ENCODE measurements around the gene RAB6A. TPM values are rescaled to one million over a fixed set of nuclear protein-coding genes. Genes with fewer than 3 reads are reported as not detected.

Gene RAB6A
- total and polyA plus RNA-seq, 10 of the 15 experiments (the other 5 are each of a cell fraction or from before 2014, with no cell fraction given) = 9.8 to 107 (median 34.1) TPM

DNA sequence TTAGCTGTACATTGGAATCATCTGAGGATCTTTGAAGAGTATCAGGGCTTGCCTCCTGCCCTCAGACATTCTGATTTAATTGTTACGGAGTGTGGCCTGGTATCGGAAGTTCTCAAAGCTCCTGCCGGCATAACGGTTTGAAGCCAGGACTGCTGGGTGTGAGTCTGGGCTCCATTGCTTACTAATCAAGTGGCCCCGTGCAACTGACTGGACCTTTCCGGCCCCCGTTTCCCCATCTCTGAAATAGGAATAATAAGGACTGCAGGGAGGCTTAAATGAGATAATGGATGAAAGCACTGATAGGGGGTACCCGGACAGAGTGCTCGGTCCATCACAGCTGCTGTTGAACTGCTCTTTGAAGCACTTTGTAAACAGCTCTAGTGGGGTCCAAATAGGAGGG is 112.8 kb downstream of the RAB6A start:
- ChIA-PET POLR2A (no interaction called here), RAD21 (ENCODE audit: unreplicated experiment) (interaction anchor here (1.0 to 1.7 kb wide), 3 partner anchors 13 to 23 kb away, joined by 4 to 10 read pairs (median 4); no protein-coding TSS in a partner anchor), SMC1A (ENCODE audit: uncharacterized antibody, unreplicated experiment) (interaction anchor here (1.2 to 2.6 kb wide), 4 partner anchors 13 to 54 kb away, joined by 4 to 14 read pairs (median 8); no protein-coding TSS in a partner anchor), CTCF (interaction anchor here (0.8 to 2.6 kb wide), 2 partner anchors 12 to 22 kb away, joined by 3 to 25 read pairs; no protein-coding TSS in a partner anchor)
- in situ Hi-C loops (cut with MboI) (no loop called here), intact Hi-C loops (cut with micrococcal nuclease; ENCODE audit: unreplicated experiment) (no loop called here)
- H3K36me3 ChIP-seq (ENCODE audit: control insufficient read depth in 2 of 2, insufficient read depth in 2 of 2, low read length in 1 of 2) = no peaks in the 10 kb centered on the region
- H3K79me2 ChIP-seq (ENCODE audit: control insufficient read depth, insufficient read depth, low read length) = no peaks in the 10 kb centered on the region
- no peak for ATAC-seq
- no peak overlapping the region for H3K4me2 ChIP-seq (ENCODE audit: control insufficient read depth, insufficient read depth)
- H3K9ac ChIP-seq (ENCODE audit: control insufficient read depth, insufficient read depth, low read length) = no peak overlapping the region
- H4K20me1 ChIP-seq (ENCODE audit: control insufficient read depth, insufficient read depth) = no peaks in the 10 kb centered on the region
- no peaks in the 10 kb centered on the region for H3K4me1 ChIP-seq (ENCODE audit: control insufficient read depth, insufficient read depth, low read length)
- H3K27ac ChIP-seq (ENCODE audit: control insufficient read depth, insufficient read depth) = no peak overlapping the region
- H3K9me3 ChIP-seq (replicated peaks; ENCODE audit: control insufficient read depth, insufficient read depth, low read length) = no peaks in the 10 kb centered on the region
- WGBS (ENCODE audit: insufficient coverage, insufficient replicate concordance, low lambda C conversion rate, missing lambda C conversion rate) = 94% methylated on average over 9 of the region's 9 CpGs
- no TSS peak for BruUV-seq (replicated peaks)
- H2AFZ ChIP-seq (ENCODE audit: control insufficient read depth, low read depth, low read length) = no peak overlapping the region
- no peak for DNase-seq (ENCODE audit: low read depth, low spot score)
- H3K4me3 ChIP-seq = no peak overlapping the region
- TF ChIP-seq, protein P1, sequence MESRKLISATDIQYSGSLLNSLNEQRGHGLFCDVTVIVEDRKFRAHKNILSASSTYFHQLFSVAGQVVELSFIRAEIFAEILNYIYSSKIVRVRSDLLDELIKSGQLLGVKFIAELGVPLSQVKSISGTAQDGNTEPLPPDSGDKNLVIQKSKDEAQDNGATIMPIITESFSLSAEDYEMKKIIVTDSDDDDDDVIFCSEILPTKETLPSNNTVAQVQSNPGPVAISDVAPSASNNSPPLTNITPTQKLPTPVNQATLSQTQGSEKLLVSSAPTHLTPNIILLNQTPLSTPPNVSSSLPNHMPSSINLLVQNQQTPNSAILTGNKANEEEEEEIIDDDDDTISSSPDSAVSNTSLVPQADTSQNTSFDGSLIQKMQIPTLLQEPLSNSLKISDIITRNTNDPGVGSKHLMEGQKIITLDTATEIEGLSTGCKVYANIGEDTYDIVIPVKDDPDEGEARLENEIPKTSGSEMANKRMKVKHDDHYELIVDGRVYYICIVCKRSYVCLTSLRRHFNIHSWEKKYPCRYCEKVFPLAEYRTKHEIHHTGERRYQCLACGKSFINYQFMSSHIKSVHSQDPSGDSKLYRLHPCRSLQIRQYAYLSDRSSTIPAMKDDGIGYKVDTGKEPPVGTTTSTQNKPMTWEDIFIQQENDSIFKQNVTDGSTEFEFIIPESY (IDR thresholded peaks at IDR 0.05) = no peak
- TF ChIP-seq ZNF622 (IDR thresholded peaks at IDR 0.05) (no peak), FOXK2 (IDR thresholded peaks at IDR 0.05) (no peak), ZSCAN29 (IDR thresholded peaks at IDR 0.05) (no peak)
- FAIRE-seq = no peak
- H3K27me3 ChIP-seq (replicated peaks in 1 of 2; ENCODE audit: control insufficient read depth in 2 of 2, insufficient read depth in 2 of 2, low read length in 1 of 2) = no peaks in the 10 kb centered on the region

Data from GM12878 (cell line).